HG03521 (cell line): Measurements from ENCODE around the gene HDDC2.
"Not testable (repeated sequence)": the region's sequence is repeated elsewhere in the genome, so short reads cannot be mapped to it uniquely, and the experiment has no call there.

Experiments used
- ATAC-seq: cut with Tn5 transposase; IDR thresholded peaks from one replicate; pipeline ENCODE4 v1.9.1; 2021; ENCODE audit warnings: mild to moderate bottlenecking, moderate library complexity; ENCODE audit not compliant: unreplicated experiment

HDDC2 gene

GRCh38 chr6:125307150-125307838 lies 5.5 kb upstream of the HDDC2 start:
- no peak for ATAC-seq

- ATAC-seq: no peak
Observed at GRCh38 chr6:125306756-125307149, 5.0 kb upstream of the HDDC2 start.

GRCh38 chr6:125304970-125305660 lies 3.3 kb upstream of the HDDC2 start:
- no peak for ATAC-seq

GRCh38 chr6:125303512-125303854 lies 1.7 kb upstream of the HDDC2 start:
- ATAC-seq: no peak

GRCh38 chr6:125302840-125303511 lies 1.2 kb upstream of the HDDC2 start:
- ATAC-seq: no peak

- no peak for ATAC-seq
Observed at GRCh38 chr6:125300992-125301434, 754 bp downstream of the HDDC2 start.

GRCh38 chr6:125299257-125299656 lies 2.5 kb downstream of the HDDC2 start:
- no peak for ATAC-seq

- no peak for ATAC-seq
Observed at GRCh38 chr6:125296471-125296870, 5.3 kb downstream of the HDDC2 start.

GRCh38 chr6:125294925-125295324 lies 6.8 kb downstream of the HDDC2 start:
- ATAC-seq: no peak

- no peak for ATAC-seq
Observed at GRCh38 chr6:125294036-125294435, 7.7 kb downstream of the HDDC2 start.

- ATAC-seq: no peak
Observed at GRCh38 chr6:125293587-125293986, 8.2 kb downstream of the HDDC2 start.

GRCh38 chr6:125287718-125288117 lies 14.0 kb downstream of the HDDC2 start:
- ATAC-seq: no peak

- no peak for ATAC-seq
Observed at GRCh38 chr6:125285936-125286335, 15.8 kb downstream of the HDDC2 start.

GRCh38 chr6:125285353-125285752 lies 16.4 kb downstream of the HDDC2 start:
- no peak for ATAC-seq

GRCh38 chr6:125282470-125282869 lies 19.3 kb downstream of the HDDC2 start:
- ATAC-seq: not testable (repeated sequence)

- not testable (repeated sequence) for ATAC-seq
Observed at GRCh38 chr6:125280370-125281035, 21.3 kb downstream of the HDDC2 start.

GRCh38 chr6:125279961-125280360 lies 21.8 kb downstream of the HDDC2 start:
- ATAC-seq: no peak

GRCh38 chr6:125277838-125278237 lies 23.9 kb downstream of the HDDC2 start:
- ATAC-seq: no peak

GRCh38 chr6:125275779-125276178 lies 26.0 kb downstream of the HDDC2 start:
- no peak for ATAC-seq

- ATAC-seq: no peak
Observed at GRCh38 chr6:125274935-125275334, 26.8 kb downstream of the HDDC2 start.

GRCh38 chr6:125273965-125274364 lies 27.8 kb downstream of the HDDC2 start:
- no peak for ATAC-seq

- no peak for ATAC-seq
Observed at GRCh38 chr6:125273251-125273650, 28.5 kb downstream of the HDDC2 start.
